GM23338 (cell line): ENCODE results near the gene KIAA1671. TPM values are rescaled to one million over a fixed set of nuclear protein-coding genes. Genes with fewer than 3 reads are reported as not detected.

Experiments
- ATAC-seq: fragments of 200-7000 bp; cut with Tn5 transposase; 3 replicates; pipeline ENCODE4 v1.9.1; 2020
- DNase-seq: peaks from one replicate; pipeline ENCODE4 v3.0.0-alpha.2; 2015; ENCODE audit warnings: low spot score
- H2AFZ ChIP-seq: fragments of 200-600 bp; sonication (generic); 2 replicates; pipeline ENCODE4 v1.8.0; 2016; ENCODE audit warnings: antibody characterized with exemption, mild to moderate bottlenecking, moderate library complexity
- H3F3A ChIP-seq: fragments of 200-600 bp; sonication (generic); replicated peaks from 2 replicates; pipeline ENCODE4 v1.8.0; 2017; ENCODE audit warnings: antibody characterized with exemption, mixed run types, low read depth
- H3K27ac ChIP-seq: fragments of 200-600 bp; sonication (generic); 2 replicates; pipeline ENCODE4 v1.6.1; 2016; ENCODE audit warnings: low read depth
- H3K27me3 ChIP-seq: fragments of 200-600 bp; sonication (generic); 2 replicates; pipeline ENCODE4 v1.8.0; 2016; ENCODE audit warnings: mild to moderate bottlenecking, mixed run types, moderate library complexity; ENCODE audit not compliant: insufficient read depth
- H3K36me3 ChIP-seq: fragments of 200-600 bp; sonication (generic); 2 replicates; pipeline ENCODE4 v1.8.0; 2016; ENCODE audit warnings: mild to moderate bottlenecking; ENCODE audit not compliant: insufficient read depth
- H3K4me1 ChIP-seq: fragments of 200-600 bp; sonication (generic); 2 replicates; pipeline ENCODE4 v1.8.0; 2016; ENCODE audit warnings: mild to moderate bottlenecking, moderate library complexity; ENCODE audit not compliant: insufficient read depth
- H3K4me2 ChIP-seq: fragments of 200-600 bp; sonication (generic); 2 replicates; pipeline ENCODE4 v1.7.1; 2017; ENCODE audit warnings: mixed run types
- H3K4me3 ChIP-seq: fragments of 200-600 bp; sonication (generic); 2 replicates; pipeline ENCODE4 v1.6.1; 2016; ENCODE audit warnings: mixed run types
- H3K79me2 ChIP-seq: fragments of 200-600 bp; sonication (generic); replicated peaks from 2 replicates; pipeline ENCODE4 v1.8.0; 2017; ENCODE audit warnings: mild to moderate bottlenecking; ENCODE audit not compliant: insufficient read depth
- H3K9me2 ChIP-seq: fragments of 200-600 bp; sonication (generic); 2 replicates; pipeline ENCODE4 v1.8.0; 2017; ENCODE audit not compliant: insufficient read depth
- H4K20me1 ChIP-seq: fragments of 200-600 bp; sonication (generic); replicated peaks from 2 replicates; pipeline ENCODE4 v1.8.0; 2017; ENCODE audit warnings: mild to moderate bottlenecking; ENCODE audit not compliant: insufficient read depth
- H3K27ac Mint-ChIP-seq: 2 replicates; pipeline ENCODE4 v1.8.0; 2020; ENCODE audit warnings: inconsistent platforms, mild to moderate bottlenecking, moderate library complexity, mixed read lengths
- H3K27me3 Mint-ChIP-seq: 3 replicates; pipeline ENCODE4 v1.8.0; 2022; ENCODE audit warnings: low read depth, mild to moderate bottlenecking, moderate library complexity, mixed read lengths, inconsistent platforms; ENCODE audit not compliant: insufficient read depth, poor library complexity
- H3K36me3 Mint-ChIP-seq: 3 replicates; pipeline ENCODE4 v1.8.0; 2021; ENCODE audit warnings: low read depth, mild to moderate bottlenecking, inconsistent platforms, moderate library complexity, mixed read lengths
- H3K4me1 Mint-ChIP-seq: 3 replicates; pipeline ENCODE4 v1.8.0; 2020; ENCODE audit warnings: mild to moderate bottlenecking, inconsistent platforms, mixed read lengths
- H3K4me3 Mint-ChIP-seq: 3 replicates; pipeline ENCODE4 v1.8.0; 2021; ENCODE audit warnings: moderate library complexity, mild to moderate bottlenecking, inconsistent platforms, mixed read lengths
- H3K9me3 Mint-ChIP-seq: 3 replicates; pipeline ENCODE4 v1.8.0; 2020; ENCODE audit warnings: moderate library complexity, mild to moderate bottlenecking, inconsistent platforms, mixed read lengths
- CREB1 ChIP-seq: fragments of 250-450 bp; sonication (Bioruptor Pico); IDR thresholded peaks from 2 replicates; pipeline ENCODE4 v1.5.0; 2020; ENCODE audit warnings: low read depth, mild to moderate bottlenecking, moderate library complexity
- CTCF ChIP-seq, 2 experiments: fragments of 200-600 bp in 1 of 2; sonication (generic) in 1 of 2; conservative IDR thresholded peaks; 2 replicates each; pipeline versions ENCODE4 v1.5.1 to v1.6.1; 2016 to 2017; ENCODE audit warnings: antibody characterized with exemption in 2 of 2, low read depth in 2 of 2, mild to moderate bottlenecking in 2 of 2, moderate library complexity in 1 of 2
- EZH2 ChIP-seq: fragments of 200-600 bp; sonication (generic); IDR thresholded peaks from one replicate; pipeline ENCODE4 v1.8.0; 2017; ENCODE audit warnings: antibody characterized with exemption, mild to moderate bottlenecking, low read depth; ENCODE audit not compliant: unreplicated experiment
- EZH2phosphoT487 ChIP-seq: fragments of 200-600 bp; sonication (generic); IDR thresholded peaks from one replicate; pipeline ENCODE4 v1.8.1; 2018; ENCODE audit warnings: antibody characterized with exemption; ENCODE audit not compliant: unreplicated experiment
- JUNB ChIP-seq: IDR thresholded peaks from one replicate; pipeline ENCODE4 v1.6.1; 2016; ENCODE audit warnings: antibody characterized with exemption; ENCODE audit not compliant: unreplicated experiment
- NANOG ChIP-seq: IDR thresholded peaks from 2 replicates; pipeline ENCODE4 v1.6.1; 2016; ENCODE audit warnings: antibody characterized with exemption, borderline replicate concordance
- POLR2AphosphoS5 ChIP-seq: IDR thresholded peaks from 2 replicates; pipeline ENCODE4 v1.6.1; 2016; ENCODE audit warnings: antibody characterized with exemption, low read depth
- REST ChIP-seq: IDR thresholded peaks from one replicate; pipeline ENCODE4 v1.6.1; 2018; ENCODE audit warnings: antibody characterized with exemption; ENCODE audit not compliant: unreplicated experiment
- STAT1 ChIP-seq: IDR thresholded peaks from one replicate; pipeline ENCODE4 v1.6.1; 2016; ENCODE audit warnings: antibody characterized with exemption; ENCODE audit not compliant: unreplicated experiment
- ZNF114 ChIP-seq: fragments of 250-450 bp; sonication (Bioruptor Pico); IDR thresholded peaks from 2 replicates; pipeline ENCODE4 v1.5.0; 2020; ENCODE audit warnings: mild to moderate bottlenecking, moderate library complexity
- ZNF331 ChIP-seq: fragments of 250-450 bp; sonication (Bioruptor Pico); IDR thresholded peaks from 2 replicates; pipeline ENCODE4 v1.5.0; 2020; ENCODE audit warnings: low read depth, mild to moderate bottlenecking, moderate library complexity
- ZNF462 ChIP-seq: fragments of 250-450 bp; sonication (Bioruptor Pico); IDR thresholded peaks from 2 replicates; pipeline ENCODE4 v1.5.0; 2020; ENCODE audit warnings: mild to moderate bottlenecking, moderate library complexity
- polyA plus RNA-seq: library from polyadenylated mRNA; unstranded; fragments of >200 nt; fragmentation: Nextera tagmentation; extraction: Ambion mirVana; gene quantifications from 2 replicates; pipeline ENCODE4 v1.2.1, GENCODE V29; 2016
- total RNA-seq: library from RNA; depleted of rRNA; stranded (reverse); fragments of >200 nt; shearing (Covaris generic); gene quantifications from 2 replicates; pipeline ENCODE4 v1.2.3, GENCODE V29; 2014

The KIAA1671 gene
- total and polyA plus RNA-seq, 2 experiments from 2014 or later: 6.1 to 27.2 TPM

DNA sequence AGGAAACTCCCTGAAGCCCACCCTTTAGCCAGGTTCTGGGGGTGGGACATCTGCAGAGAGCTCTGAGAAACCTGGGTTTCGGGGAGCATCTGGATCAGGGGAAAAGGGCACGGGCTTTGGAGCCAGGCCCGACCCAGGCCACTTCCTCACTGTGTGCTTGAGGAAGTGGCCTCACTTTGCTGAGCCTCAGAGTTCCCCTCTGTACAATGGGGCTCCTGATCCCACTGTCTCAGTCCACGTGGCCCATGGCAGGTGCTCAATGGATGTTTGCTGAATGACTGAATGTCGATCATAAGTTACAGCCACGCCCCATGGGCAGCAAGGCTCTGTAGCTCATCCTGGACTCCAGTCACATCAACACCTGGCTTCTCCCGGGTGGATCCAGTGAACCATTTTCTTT is 248.5 kb downstream of the KIAA1671 start (continued):
- TF ChIP-seq REST (no peak), CREB1 (no peak), EZH2phosphoT487 (no peak), POLR2AphosphoS5 (no peak), ZNF331 (CRISPR knock-in tag) (no peak), STAT1 (no peak), ZNF114 (CRISPR knock-in tag) (no peak), NANOG (no peak), EZH2 (no peak)

GRCh38 chr22:25201557-25202273 is 249.2 kb downstream of the KIAA1671 start:
- Mint-ChIP-seq H3K36me3 (no peaks in the 10 kb centered on the region; the same call in 2 of the 3 replicates), H3K27ac (no peak overlapping the region), H3K4me1 (no peaks in the 10 kb centered on the region), H3K27me3 (peaks cover 6% of the 10 kb centered on the region), H3K9me3 (no peaks in the 10 kb centered on the region), H3K4me3 (no peak overlapping the region)
- Histone ChIP-seq H3K9me2 (no peaks in the 10 kb centered on the region), H3K27me3 (no peaks in the 10 kb centered on the region), H3K4me2 (no peak overlapping the region), H2AFZ (no peak overlapping the region), H3K36me3 (no peaks in the 10 kb centered on the region), H3F3A (no peaks in the 10 kb centered on the region), H3K4me1 (no peaks in the 10 kb centered on the region), H3K79me2 (no peaks in the 10 kb centered on the region), H4K20me1 (no peaks in the 10 kb centered on the region), H3K27ac (no peak overlapping the region), H3K4me3 (no peak overlapping the region)
- ATAC-seq (no peak), DNase-seq (no peak)
- TF ChIP-seq JUNB (no peak), CTCF (conservative IDR thresholded peaks at IDR 0.05; ENCODE audit: low read depth in 2 of 2) (no peak), ZNF331 (CRISPR knock-in tag) (no peak), ZNF462 (CRISPR knock-in tag) (no peak), ZNF114 (CRISPR knock-in tag) (no peak), EZH2 (no peak), NANOG (no peak), POLR2AphosphoS5 (no peak)
